Left lung (tissue), 10 donors: ENCODE measurements around the gene CLMN. TPM values are rescaled to one million over a fixed set of nuclear protein-coding genes. Genes with fewer than 3 reads are reported as not detected.

Experiments
- ATAC-seq: fragments of 200-7000 bp; cut with Tn5 transposase; one replicate; pipeline ENCODE4 v1.9.1; 2020; ENCODE audit warnings: moderate library complexity
- DNase-seq, 4 donors: peaks; one replicate each; pipeline ENCODE4 v3.0.0-alpha.2; 2013 to 2020
- H3K27ac ChIP-seq, 2 donors: fragments of 200-600 bp; sonication (generic) in 1 of 2; one replicate each; pipeline versions ENCODE4 v1.5.0 to v1.8.0; 2020 to 2021
- H3K27me3 ChIP-seq, 2 donors: fragments of 200-600 bp; sonication (generic) in 1 of 2; one replicate each; pipeline versions ENCODE4 v1.5.0 to v1.8.0; 2020 to 2021
- H3K36me3 ChIP-seq, 2 donors: fragments of 200-600 bp; sonication (generic) in 1 of 2; one replicate each; pipeline versions ENCODE4 v1.5.0 to v1.8.0; 2020 to 2021
- H3K4me1 ChIP-seq, 2 donors: fragments of 200-600 bp; one replicate each; pipeline ENCODE4 v1.8.0; 2021
- H3K4me3 ChIP-seq, 2 donors: fragments of 200-600 bp; sonication (generic) in 1 of 2; one replicate each; pipeline versions ENCODE4 v1.5.0 to v1.8.0; 2020 to 2021; ENCODE audit warnings: mild to moderate bottlenecking in 1 of 2
- H3K9me3 ChIP-seq, 2 donors: fragments of 200-600 bp; sonication (generic) in 1 of 2; one replicate each; pipeline versions ENCODE4 v1.5.0 to v1.8.0; 2020 to 2021
- intact Hi-C, 2 donors: fragments of 100-400 bp; cut with DNase I; formaldehyde crosslinking; loops; one replicate each; pipeline versions ENCODE4 v1.11.2 to v1.14.2; 2022
- polyA plus RNA-seq, 6 donors: library from polyadenylated mRNA; unstranded; fragments of 120-200 nt; gene quantifications; one replicate each; pipeline ENCODE4 v1.2.1, GENCODE V29; 2013; ENCODE audit not compliant: insufficient read length in 6 of 6
- total RNA-seq, 2 donors: library from RNA; stranded (reverse); fragmentation: NEBNext Ultra II Directional; extraction: Animal tissue kit (Norgen Biotek cat#: 25700); gene quantifications; one replicate each; pipeline ENCODE4 v1.2.1, GENCODE V29; 2021
- TF ChIP-seq, protein P1 (sequence below), 2 donors: fragments of 200-600 bp; sonication (generic) in 1 of 2; IDR thresholded peaks; one replicate each; pipeline versions ENCODE4 v1.5.0 to v1.8.0; 2021; ENCODE audit warnings: antibody characterized with exemption in 2 of 2
- donor health status: DM: no; HTN: yes; CAD: no.
- donor health status: DM: no; HTN: no; CAD: no.

Gene CLMN
- total and polyA plus RNA-seq, 8 donors = 10.3 to 30.0 (median 12.6) TPM

- TF ChIP-seq, protein P1, sequence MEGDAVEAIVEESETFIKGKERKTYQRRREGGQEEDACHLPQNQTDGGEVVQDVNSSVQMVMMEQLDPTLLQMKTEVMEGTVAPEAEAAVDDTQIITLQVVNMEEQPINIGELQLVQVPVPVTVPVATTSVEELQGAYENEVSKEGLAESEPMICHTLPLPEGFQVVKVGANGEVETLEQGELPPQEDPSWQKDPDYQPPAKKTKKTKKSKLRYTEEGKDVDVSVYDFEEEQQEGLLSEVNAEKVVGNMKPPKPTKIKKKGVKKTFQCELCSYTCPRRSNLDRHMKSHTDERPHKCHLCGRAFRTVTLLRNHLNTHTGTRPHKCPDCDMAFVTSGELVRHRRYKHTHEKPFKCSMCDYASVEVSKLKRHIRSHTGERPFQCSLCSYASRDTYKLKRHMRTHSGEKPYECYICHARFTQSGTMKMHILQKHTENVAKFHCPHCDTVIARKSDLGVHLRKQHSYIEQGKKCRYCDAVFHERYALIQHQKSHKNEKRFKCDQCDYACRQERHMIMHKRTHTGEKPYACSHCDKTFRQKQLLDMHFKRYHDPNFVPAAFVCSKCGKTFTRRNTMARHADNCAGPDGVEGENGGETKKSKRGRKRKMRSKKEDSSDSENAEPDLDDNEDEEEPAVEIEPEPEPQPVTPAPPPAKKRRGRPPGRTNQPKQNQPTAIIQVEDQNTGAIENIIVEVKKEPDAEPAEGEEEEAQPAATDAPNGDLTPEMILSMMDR (IDR thresholded peaks at IDR 0.05) = no peak
- Histone ChIP-seq H3K9me3 (no peaks in the 10 kb centered on the region), H3K27me3 (peaks cover 0 to 4% of the 10 kb centered on the region in 2 donors), H3K4me1 (peaks cover 0 to 11% of the 10 kb centered on the region in 2 donors), H3K36me3 (no peaks in the 10 kb centered on the region), H3K4me3 (no peak overlapping the region), H3K27ac (no peak overlapping the region)
- ATAC-seq (no peak), DNase-seq (no peak)
- intact Hi-C loops = no loop called here
These were observed 23.9 kb downstream of the CLMN start for GRCh38 chr14:95295600-95296376.

DNA sequence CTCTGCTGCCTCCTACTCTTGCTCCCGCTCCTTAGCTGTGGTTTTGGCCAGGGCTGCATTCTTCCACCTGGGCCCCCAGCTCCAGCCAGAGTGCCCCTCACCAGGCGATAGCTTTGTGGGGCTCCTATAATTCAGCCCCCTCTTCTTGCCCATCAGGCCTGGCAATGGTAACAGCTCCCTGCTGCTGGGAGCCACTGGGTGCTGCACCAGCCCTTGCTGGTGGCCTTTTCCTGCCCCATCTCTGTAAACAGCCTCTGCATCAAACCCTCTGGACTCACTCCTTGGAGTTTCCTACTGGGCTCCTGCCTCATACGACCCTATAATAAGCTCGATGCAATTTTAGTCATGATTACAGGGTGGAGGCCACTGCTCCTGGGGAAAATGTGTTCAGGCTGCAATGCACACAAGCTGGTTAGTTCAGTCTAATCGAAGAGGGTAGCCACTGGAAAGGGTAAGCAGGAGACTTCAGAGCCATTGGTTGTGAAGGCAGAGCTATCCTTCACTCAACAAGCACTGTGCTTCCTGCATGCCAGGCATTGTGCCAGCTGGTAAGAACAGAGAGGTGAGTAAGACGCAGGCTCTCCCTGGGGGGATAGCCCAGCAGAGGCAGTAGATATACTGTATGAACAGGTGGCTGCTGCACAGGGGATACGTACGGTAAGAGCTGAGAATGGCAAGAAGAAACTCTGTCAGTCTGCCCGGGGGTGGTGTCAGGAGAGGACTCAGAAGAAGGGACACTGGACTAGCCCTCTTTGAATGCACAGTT, 24.7 kb downstream of the CLMN start:
- H3K27me3 ChIP-seq = peaks cover 0 to 1% of the 10 kb centered on the region in 2 donors

GRCh38 chr14:95294320-95294719, 25.4 kb downstream of the CLMN start:
- intact Hi-C loops = no loop called here
- no peak overlapping the region for H3K4me3 ChIP-seq
- no peaks in the 10 kb centered on the region for H3K27me3 ChIP-seq
- DNase-seq (no peak), ATAC-seq (no peak)
- TF ChIP-seq, protein P1 (IDR thresholded peaks at IDR 0.05) = no peak
- no peaks in the 10 kb centered on the region for H3K36me3 ChIP-seq
- no peak overlapping the region for H3K27ac ChIP-seq
- H3K9me3 ChIP-seq = no peaks in the 10 kb centered on the region
- H3K4me1 ChIP-seq = peaks cover 0 to 13% of the 10 kb centered on the region in 2 donors

More for the DNA sequence above, 24.7 kb downstream of the CLMN start:
- peak; percentile 88 for ATAC-seq
- Histone ChIP-seq H3K27ac (no peak overlapping the region), H3K4me1 (peaks cover 0 to 13% of the 10 kb centered on the region in 2 donors), H3K9me3 (no peaks in the 10 kb centered on the region), H3K4me3 (no peak overlapping the region), H3K36me3 (no peaks in the 10 kb centered on the region)
- DNase-seq = no peak
- TF ChIP-seq, protein P1 (IDR thresholded peaks at IDR 0.05) = no peak
- intact Hi-C loops = no loop called here

GRCh38 chr14:95293449-95293848, 26.3 kb downstream of the CLMN start:
- ATAC-seq = no peak
- Histone ChIP-seq H3K4me1 (peaks cover 0 to 13% of the 10 kb centered on the region in 2 donors), H3K36me3 (no peaks in the 10 kb centered on the region), H3K27me3 (no peaks in the 10 kb centered on the region), H3K27ac (no peak overlapping the region), H3K9me3 (no peaks in the 10 kb centered on the region), H3K4me3 (no peak overlapping the region)
- no peak for DNase-seq
- intact Hi-C loops = no loop called here
- TF ChIP-seq, protein P1 (IDR thresholded peaks at IDR 0.05) = no peak
